ENCODE measurements around the gene AIF1.
A peak's percentile ranks its signal among the peaks of the same experiment; 100 is the strongest.

The AIF1 gene

GRCh38 chr6:31659649-31660380 is 44.8 kb downstream of the AIF1 start:
- H3K4me3 ChIP-seq (ENCODE audit: low read depth, low read length) = peak overlapping the region; percentile 93
- no peak for TF ChIP-seq CTCF (IDR thresholded peaks at IDR 0.05; ENCODE audit: low read depth, low read length)

DNA sequence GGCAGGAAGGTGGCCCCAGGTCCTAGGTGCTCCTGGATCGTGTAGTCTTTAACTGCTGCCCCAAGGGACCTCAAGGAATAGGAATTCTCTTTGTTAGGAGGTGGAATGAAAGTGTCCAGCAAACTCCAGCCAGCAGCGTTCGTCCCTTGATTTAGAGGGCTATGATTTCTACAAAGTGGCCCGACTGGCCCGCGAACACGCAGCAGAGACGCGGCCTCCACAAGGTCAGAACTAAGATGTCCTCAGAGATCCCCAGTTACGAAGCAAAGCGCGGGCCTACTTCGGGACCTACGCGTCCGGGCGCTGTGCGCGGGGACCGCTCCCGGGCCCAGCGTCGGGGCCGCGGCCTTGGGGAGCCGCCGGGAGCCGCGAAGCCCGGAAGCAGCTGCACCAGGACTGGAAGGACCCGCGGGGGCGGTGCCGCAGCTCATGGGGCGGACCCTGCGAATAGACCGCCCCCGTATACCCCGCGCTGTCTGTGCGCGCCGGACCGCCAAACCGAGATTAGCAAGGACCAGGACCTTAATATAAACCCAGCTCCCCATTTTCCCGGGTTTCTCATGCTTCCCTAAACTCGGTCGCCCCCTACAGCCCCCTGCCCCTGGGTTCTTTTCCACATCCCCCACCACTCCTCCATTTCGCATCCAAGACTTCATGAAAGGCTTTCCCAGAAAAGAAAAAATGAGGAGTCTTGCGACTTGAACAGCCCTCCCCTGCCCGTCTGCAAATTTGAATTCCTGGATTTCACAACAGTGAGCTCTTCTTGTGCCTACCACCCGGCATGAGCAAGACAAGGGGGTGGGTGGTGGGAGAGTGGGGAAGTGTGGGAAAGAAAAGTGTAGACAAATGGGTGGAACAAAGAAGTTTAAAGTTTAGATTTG is 45.6 kb downstream of the AIF1 start, which contains the start of gene C6orf47:
Gene C6orf47, minus strand, starts transcription at position 398 of the 881 bp plus-strand sequence. CDS start 831 bp downstream, outside the sequence.
- TF ChIP-seq CTCF (IDR thresholded peaks at IDR 0.05; ENCODE audit: low read depth, low read length) = no peak
- H3K4me3 ChIP-seq (ENCODE audit: low read depth, low read length) = peak within 1 kb of the TSS; percentile 93

- no peak for TF ChIP-seq CTCF (IDR thresholded peaks at IDR 0.05; ENCODE audit: low read depth, low read length)
- H3K4me3 ChIP-seq (ENCODE audit: low read depth, low read length) = peak overlapping the region; percentile 93
Measured at GRCh38 chr6:31661262-31662123, 46.5 kb downstream of the AIF1 start.

DNA sequence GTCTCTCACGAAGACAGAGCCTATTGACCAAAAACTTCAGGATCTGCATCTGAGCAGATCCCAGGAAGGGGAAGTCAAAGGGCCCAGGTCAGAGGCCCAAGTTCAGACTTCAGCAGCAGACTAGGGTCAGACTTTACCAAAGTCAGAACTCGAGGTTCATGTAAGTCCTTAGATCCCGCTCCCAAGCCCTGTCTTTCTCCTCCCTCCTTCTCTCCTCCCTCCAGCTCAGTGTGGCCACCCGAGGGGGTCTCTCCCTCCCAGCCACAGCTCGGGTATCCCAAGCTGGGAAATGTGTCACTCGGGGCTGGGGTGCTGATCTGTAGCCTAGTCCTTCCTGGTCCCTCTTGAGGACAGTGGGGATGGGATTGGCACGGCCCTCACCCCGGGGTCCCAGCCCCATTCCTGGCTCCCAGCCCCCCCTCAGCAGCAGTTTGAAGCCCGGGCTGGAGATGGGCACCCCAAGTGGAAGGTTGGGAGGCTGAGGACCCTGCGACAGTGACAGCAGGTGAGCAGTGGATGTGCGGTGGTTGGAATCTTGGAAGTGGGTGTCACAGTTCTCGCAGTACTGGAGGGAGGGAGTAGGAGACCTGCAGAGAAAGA is 47.2 kb downstream of the AIF1 start:
- no peak overlapping the region for H3K4me3 ChIP-seq (ENCODE audit: low read depth, low read length)
- no peak for TF ChIP-seq CTCF (IDR thresholded peaks at IDR 0.05; ENCODE audit: low read depth, low read length)

GRCh38 chr6:31663126-31663960 is 48.3 kb downstream of the AIF1 start:
- TF ChIP-seq CTCF (IDR thresholded peaks at IDR 0.05; ENCODE audit: low read depth, low read length) = no peak
- peak overlapping the region; percentile 69 for H3K4me3 ChIP-seq (ENCODE audit: low read depth, low read length)
